ENCODE results near the gene ATG4B.

The ATG4B gene

GRCh38 chr2:241607162-241607885, 30.2 kb upstream of the ATG4B start:
- TF ChIP-seq ZNF274 (IDR thresholded peaks at IDR 0.05; ENCODE audit: low read depth, low read length): no peak
- H3K4me3 ChIP-seq (ENCODE audit: low read length): no peak overlapping the region

DNA sequence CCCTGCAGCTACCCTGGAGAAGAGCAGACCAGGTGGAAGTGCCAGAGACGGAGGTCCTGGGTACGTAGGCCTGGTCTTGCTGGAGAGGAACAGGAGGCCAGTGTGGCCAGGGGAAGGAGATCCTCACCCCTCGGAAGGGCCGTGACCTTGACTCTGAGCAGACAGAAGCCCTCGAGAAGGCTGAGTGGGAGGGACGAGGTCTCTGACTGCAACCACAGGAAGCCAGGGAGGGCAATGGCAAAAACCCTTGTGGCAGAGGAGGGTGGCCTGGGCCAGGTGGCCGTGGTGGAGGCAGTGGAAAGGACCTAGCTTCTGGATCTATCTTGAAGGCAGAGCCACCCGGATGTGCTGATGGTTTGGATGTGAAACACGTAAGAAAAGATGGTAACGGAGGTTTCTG, 28.6 kb upstream of the ATG4B start:
- no peak overlapping the region for H3K4me3 ChIP-seq (ENCODE audit: low read length)
- TF ChIP-seq ZNF274 (IDR thresholded peaks at IDR 0.05; ENCODE audit: low read depth, low read length): no peak

DNA sequence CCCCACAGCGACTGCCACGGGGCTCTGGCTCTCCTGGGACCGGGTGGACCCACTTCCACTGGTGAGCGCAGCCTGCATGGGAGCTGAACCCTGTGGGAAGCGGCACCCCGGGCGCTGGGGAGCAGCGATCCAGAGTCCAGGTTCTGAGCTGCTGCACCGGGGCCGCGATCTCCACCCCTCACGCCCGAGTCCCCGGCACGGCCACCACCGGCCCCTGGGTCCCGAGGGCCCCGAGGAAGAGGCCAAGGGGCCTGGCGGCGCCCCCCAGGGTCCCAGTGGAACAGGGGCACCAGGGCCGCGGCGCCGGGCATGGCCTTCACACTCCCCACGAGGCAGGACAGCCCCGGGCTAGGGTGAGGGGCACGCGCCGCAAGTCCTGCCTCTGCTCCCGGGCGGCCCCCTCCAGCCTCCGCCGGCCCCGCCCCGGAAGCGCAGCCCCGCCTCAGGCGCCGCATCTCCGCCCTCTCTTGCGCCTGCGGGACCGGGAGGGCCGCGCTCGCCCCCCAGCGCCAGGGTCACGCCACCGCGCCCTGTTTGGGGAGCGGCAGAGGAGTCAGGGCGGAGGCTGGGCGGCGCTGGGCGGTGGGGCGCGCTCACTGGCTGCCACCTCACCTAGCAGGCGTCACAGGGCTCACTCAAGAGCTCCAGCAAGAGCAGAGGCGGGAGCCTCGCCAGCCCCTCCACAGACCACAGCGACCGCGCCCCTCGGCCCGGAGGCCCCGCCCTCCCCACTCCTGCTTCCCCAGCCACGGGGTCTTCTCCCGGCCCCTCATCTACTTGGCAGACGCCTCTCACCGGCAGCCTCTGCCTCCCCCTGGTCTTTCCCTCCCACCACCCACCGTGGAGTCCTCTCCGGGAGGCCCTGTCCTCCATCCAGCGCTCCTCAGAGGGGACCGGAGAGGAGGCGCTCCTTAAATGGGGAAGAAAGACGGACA, 27.4 kb upstream of the ATG4B start:
- TF ChIP-seq ZNF274 (IDR thresholded peaks at IDR 0.05; ENCODE audit: low read depth, low read length): no peak
- peak overlapping the region; percentile 73; the same call in 1 of the 2 replicates for H3K4me3 ChIP-seq (ENCODE audit: low read length)

DNA sequence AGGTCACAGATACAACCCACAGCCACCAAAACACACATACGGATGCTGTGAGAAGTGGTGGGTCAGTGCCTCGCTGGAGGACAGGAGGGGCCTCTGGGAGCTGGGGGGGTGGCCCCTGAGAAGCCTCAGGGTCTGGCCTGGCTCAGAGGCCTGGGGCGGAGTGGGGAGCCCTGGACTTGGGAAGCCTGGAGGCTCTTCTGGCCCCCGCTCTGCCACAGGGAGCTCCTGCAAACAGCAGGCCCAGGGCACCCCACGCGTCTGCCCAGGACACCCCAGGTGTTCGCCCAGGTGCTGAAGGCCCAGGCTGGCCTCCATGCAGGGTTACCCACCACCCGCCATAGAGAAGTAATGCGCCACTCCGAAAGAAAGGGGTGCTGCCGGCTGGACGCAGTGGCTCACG, 26.4 kb upstream of the ATG4B start:
- TF ChIP-seq ZNF274 (IDR thresholded peaks at IDR 0.05; ENCODE audit: low read depth, low read length): no peak
- no peak overlapping the region for H3K4me3 ChIP-seq (ENCODE audit: low read length)

DNA sequence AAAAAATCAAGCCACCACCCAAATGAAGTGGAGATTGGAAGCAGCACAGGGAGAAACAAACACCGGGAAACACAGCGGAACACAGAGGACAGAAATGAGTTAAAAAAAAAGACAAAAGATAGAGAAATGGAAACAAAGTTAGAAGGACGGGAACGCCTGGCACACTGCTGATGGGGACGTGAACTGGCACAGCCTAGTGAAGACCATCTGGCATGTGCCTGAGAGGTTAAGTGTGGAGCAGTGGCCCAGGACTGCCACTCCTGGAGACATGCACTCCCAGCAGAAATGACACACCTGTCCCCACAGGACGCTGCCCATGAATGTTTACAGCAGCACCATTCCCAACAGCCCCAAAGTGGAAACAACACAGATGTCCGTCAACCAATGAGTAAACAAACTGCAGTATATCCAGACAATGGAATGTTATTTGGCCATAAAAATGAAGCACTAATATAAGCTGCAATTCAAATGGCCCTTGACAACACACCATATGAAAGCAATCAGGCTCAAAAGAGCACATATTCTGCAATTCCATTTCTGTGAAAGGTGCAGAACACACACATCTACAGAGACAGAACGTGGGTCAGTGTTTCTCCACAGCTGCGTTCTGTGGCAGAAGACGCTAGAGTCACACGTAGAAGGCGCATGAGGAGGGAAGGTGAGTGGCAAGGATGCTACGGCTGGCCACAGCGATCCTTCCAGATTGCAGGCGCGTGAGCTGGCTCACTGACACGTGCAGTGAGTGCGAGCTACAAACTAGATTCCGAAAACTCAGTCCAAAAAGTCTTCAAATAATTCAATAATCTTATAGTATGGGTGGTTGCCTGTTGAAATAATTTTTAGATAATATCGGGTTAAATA, 25.1 kb upstream of the ATG4B start:
- TF ChIP-seq ZNF274 (IDR thresholded peaks at IDR 0.05; ENCODE audit: low read depth, low read length): no peak
- no peak overlapping the region for H3K4me3 ChIP-seq (ENCODE audit: low read length)

- no peak overlapping the region for H3K4me3 ChIP-seq (ENCODE audit: low read length)
- TF ChIP-seq ZNF274 (IDR thresholded peaks at IDR 0.05; ENCODE audit: low read depth, low read length): no peak
Measured at GRCh38 chr2:241613017-241613780, 24.3 kb upstream of the ATG4B start.

GRCh38 chr2:241615041-241615440, 22.5 kb upstream of the ATG4B start:
- no peak overlapping the region for H3K4me3 ChIP-seq (ENCODE audit: low read length)
- TF ChIP-seq ZNF274 (IDR thresholded peaks at IDR 0.05; ENCODE audit: low read depth, low read length): no peak

GRCh38 chr2:241615522-241616052, 21.9 kb upstream of the ATG4B start:
- TF ChIP-seq ZNF274 (IDR thresholded peaks at IDR 0.05; ENCODE audit: low read depth, low read length): no peak
- H3K4me3 ChIP-seq (ENCODE audit: low read length): no peak overlapping the region

- H3K4me3 ChIP-seq (ENCODE audit: low read length): no peak overlapping the region
- no peak for TF ChIP-seq ZNF274 (IDR thresholded peaks at IDR 0.05; ENCODE audit: low read depth, low read length)
Measured at GRCh38 chr2:241616168-241617125, 21.0 kb upstream of the ATG4B start.

GRCh38 chr2:241617431-241618154, 19.9 kb upstream of the ATG4B start:
- no peak for TF ChIP-seq ZNF274 (IDR thresholded peaks at IDR 0.05; ENCODE audit: low read depth, low read length)
- H3K4me3 ChIP-seq (ENCODE audit: low read length): peak overlapping the region; percentile 24; the same call in 1 of the 2 replicates

DNA sequence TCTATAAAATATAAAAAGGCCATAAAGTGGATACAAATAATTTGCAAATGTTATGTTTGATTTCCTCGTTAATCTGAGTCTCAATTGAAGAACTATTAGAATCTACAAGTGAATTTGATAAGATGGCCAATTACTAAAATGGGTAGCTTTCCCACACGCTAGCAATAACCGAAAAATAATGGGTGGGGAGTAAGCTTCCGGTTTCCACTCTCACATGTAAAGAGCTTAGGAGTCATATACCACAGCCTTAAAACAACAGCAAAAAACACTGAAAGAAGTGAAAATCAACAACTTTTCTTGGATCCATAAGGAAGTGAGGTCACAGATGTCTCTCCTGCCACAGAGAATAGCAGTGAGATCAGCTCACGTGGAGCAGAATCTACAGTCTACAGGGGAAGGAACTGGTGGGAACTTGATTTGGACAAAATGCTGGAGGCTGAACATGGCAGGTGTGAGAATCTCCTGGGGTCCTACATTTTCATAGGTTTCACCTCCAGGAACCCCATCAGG, 19.1 kb upstream of the ATG4B start:
- H3K4me3 ChIP-seq (ENCODE audit: low read length): no peak overlapping the region
- TF ChIP-seq ZNF274 (IDR thresholded peaks at IDR 0.05; ENCODE audit: low read depth, low read length): no peak

Data from GM08714 (cell line).